ENCODE results near the gene CHCHD3. TPM values are rescaled to one million over a fixed set of nuclear protein-coding genes. Genes with fewer than 3 reads are reported as not detected.
"Not testable (repeated sequence)": the region's sequence is repeated elsewhere in the genome, so short reads cannot be mapped to it uniquely, and the experiment has no call there.

The CHCHD3 gene
- total RNA-seq, 2 donors from 2014 or later: 43.4 to 54.8 TPM

DNA sequence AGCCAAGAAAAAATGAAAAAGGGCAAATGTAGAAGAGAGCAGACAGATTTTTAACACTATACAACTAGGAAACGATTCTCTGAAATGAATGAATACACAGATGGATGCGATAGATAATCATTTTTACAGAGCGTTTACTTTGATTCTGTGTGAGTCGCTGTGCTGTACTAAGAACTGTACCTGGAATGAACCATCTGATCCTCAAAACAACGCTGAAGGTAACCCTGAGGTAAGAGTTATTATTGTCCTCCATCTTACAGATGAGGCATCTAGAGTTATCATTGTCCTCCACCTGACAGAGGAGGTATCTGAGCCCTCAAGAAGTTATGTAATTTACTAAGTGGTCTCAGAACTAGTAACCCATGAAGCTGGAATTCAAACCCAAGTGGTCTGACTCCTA lies 80.2 kb downstream of the CHCHD3 start:
- no peak for DNase-seq (ENCODE audit: low spot score in 2 of 2)
- no peak overlapping the region for H3K27ac Mint-ChIP-seq
- no peaks in the 10 kb centered on the region for H3K9me3 Mint-ChIP-seq
- peaks cover under 1 to 4% of the 10 kb centered on the region in 2 donors for H3K36me3 Mint-ChIP-seq
- peak in 1 of 2 donors; percentile 68 for ATAC-seq

DNA sequence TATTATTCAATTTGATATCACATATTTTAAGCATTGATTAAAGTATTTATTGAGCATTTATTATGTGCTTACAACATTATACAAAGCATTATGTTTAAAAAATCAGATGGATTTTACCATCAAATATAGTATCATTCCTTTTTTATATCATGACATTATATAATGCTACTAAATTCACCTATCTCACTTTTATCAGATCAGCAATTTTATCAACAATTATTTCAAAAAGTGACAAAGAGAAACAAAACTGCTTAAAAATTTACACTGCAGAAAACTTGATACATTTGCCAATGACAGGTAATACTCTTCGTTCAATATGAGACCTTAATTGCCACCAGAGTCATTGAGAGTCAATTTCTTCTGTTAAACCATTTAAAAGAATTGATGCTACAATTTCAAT lies 82.0 kb downstream of the CHCHD3 start:
- Mint-ChIP-seq H3K9me3 (no peaks in the 10 kb centered on the region), H3K36me3 (peaks cover 0 to 4% of the 10 kb centered on the region in 2 donors), H3K27ac (no peak overlapping the region)
- DNase-seq (ENCODE audit: low spot score in 2 of 2) (no peak), ATAC-seq (no peak)

DNA sequence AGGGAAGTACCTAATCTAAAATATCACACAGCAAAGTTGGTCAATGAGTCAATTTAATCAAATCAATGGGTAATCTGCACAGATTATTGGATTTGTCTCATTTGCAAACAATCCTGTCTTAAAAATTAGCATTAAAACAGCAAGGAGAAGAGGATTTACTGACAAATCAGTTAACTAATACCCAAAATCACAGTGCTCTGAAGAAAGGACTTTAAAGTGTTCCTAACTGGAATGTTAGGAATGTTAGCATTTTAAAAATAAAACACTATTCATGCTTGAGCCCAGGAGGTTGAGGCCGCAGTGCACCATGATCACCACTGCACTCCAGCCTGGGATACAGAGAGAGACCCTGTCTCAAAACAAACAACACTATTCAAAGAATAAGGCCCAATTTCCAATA lies 83.1 kb downstream of the CHCHD3 start:
- ATAC-seq: no peak
- no peaks in the 10 kb centered on the region for H3K36me3 Mint-ChIP-seq
- no peak for DNase-seq (ENCODE audit: low spot score in 2 of 2)
- no peak overlapping the region for H3K27ac Mint-ChIP-seq
- no peaks in the 10 kb centered on the region for H3K9me3 Mint-ChIP-seq

DNA sequence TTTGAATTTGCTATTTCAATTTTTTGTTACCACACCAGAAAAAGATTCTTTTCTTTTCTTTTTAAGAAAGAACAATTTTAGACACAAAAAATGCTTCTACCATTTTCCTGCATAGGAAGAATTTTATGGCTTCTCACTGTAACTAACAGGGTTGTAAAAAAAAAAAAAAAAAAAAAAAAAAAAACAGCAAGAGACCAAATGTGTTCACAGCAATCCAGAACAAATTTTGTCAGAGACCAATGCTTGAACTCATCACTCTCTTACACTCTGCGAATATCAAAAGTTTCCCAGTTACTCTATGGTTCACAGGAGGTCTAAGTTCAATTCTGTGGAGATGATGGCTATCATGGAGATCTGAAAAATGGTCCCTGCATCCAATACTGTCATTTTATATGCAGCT lies 84.4 kb downstream of the CHCHD3 start:
- no peak overlapping the region for H3K27ac Mint-ChIP-seq
- DNase-seq (ENCODE audit: low spot score in 2 of 2): no peak
- no peaks in the 10 kb centered on the region for H3K36me3 Mint-ChIP-seq
- no peak for ATAC-seq
- H3K9me3 Mint-ChIP-seq: no peaks in the 10 kb centered on the region

DNA sequence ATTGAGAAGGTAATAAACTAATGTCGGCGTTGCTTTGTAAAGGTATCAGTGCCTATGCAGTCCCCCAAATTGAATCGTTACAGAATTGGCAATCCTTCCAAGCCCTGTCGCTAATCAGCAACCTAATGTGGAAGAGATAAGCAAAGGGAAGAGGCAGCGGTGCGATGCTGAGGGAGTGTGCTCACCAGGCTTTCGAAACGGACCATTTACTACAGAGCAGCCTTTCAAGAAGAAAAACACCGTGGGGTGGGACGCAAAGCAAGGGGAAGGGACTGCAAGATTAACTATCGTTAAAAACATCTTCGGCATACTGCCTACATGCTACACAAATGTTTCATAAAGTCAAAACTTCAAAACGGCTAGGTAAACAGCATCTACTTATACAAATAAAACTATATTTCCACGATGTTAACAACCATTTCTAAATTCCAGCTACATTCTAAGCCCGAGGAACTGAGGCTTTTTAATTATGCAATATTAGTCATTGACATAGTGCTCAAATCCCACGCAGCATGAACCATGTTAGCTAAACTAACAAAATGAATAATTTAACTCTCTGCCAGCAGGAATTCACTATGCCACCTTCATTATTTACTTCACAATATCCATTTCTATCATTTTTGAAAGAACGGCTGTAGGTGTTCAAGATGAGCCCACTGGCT lies 85.2 kb downstream of the CHCHD3 start:
- ATAC-seq (no peak), DNase-seq (ENCODE audit: low spot score in 2 of 2) (no peak)
- Mint-ChIP-seq H3K27ac (no peak overlapping the region), H3K36me3 (no peaks in the 10 kb centered on the region), H3K9me3 (no peaks in the 10 kb centered on the region)

DNA sequence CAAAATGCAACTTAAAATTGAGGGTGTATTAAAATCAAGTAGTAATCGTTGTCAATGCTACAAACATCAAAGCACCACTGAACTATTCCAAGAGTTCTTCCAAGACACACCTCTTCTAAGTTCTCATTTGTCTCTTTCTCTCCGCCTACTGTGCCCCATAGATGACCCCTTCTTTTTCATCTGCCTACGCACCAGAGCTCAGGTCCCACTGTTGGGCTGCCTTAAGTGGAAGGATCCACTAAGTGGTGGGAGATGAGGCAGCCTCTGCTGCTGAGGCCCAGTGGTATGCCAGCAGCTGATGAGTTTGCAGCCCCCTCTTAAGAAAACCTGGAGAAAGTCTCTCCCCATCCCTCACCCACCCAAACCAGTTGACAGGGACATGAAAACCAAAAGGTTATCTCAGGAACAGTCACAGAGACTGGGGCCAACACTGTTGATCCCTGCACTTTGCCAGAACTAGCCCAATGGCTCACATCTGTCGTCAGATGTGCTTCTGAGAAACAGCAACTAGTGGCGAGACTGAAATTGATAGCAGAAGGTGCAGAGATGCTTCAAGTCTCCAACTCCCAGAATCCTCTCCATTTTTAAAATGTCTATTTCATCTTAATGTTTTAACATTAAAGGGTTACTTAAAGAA lies 88.4 kb downstream of the CHCHD3 start:
- ATAC-seq: no peak
- no peaks in the 10 kb centered on the region for H3K9me3 Mint-ChIP-seq
- H3K27ac Mint-ChIP-seq: peak overlapping the region in 1 of 2 donors; percentile 4
- H3K36me3 Mint-ChIP-seq: no peaks in the 10 kb centered on the region
- DNase-seq (ENCODE audit: low spot score in 2 of 2): no peak

DNA sequence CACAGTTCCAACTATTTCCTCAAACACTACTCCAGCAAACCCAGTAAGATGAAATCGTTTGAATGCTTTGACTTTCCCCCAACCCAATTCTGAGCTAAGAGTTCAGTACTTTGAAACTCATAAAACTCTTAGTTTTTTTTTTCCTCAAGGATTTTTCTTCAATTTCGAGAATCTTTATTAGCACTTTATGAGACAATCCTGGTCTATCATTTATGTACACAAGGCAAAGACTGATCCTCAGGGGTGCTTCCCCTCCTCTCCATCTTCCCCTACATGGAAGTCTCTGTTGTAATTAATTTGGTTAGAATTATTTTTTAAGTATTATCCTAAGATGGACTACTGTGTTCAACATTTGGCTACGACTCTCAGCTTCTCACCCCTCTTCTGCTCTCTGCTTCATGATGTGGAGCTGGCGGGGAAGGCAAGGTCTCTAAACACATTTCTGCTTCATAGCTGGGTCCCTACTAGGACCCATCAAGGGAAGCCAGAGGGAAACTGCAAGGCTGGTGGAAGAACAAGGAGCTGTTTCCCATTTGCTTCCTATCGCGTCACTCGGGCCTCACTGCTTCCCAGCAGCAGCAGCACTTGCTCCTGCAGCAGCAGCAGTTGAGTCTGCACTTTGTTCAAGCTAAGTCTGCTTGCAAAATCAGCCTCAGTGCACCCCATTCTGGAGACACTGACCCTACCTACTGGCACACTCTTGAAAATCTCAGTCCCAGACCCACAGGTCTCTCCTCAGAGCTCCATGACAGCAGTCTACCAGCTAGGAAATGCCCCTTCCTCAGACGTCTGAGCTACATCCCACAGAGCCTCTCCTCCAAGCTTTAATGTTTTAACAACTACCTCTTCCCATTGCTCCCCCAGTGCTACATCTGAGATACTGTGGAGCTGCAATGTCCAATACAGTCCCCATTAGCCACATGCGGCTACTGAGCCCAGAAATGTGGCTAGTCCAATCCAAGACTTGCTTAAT lies 90.0 kb downstream of the CHCHD3 start:
- H3K27ac Mint-ChIP-seq: no peak overlapping the region
- no peak for DNase-seq (ENCODE audit: low spot score in 2 of 2)
- peaks cover 0 to 6% of the 10 kb centered on the region in 2 donors for H3K36me3 Mint-ChIP-seq
- H3K9me3 Mint-ChIP-seq: peaks cover 0 to 5% of the 10 kb centered on the region in 2 donors
- ATAC-seq: no peak

DNA sequence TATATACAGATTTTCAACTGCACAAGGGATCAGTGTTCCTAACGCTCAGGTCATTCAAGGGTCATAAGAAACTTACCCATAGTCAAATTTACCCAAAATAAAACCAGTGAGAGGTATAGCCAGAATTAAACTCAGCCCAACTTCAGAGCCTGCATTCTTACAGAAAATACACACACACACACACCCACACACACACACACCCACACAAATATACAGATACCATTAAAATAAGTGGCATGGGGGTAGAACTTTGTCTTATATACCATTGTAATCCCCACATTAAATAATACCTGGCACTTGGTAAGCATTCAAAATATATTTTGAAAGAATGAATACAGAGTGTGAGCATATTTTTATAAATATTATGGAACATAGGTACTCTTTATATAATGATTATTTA lies 93.8 kb downstream of the CHCHD3 start:
- DNase-seq (ENCODE audit: low spot score in 2 of 2) (no peak), ATAC-seq (no peak)
- H3K27ac Mint-ChIP-seq: no peak overlapping the region
- peaks cover 0 to 5% of the 10 kb centered on the region in 2 donors for H3K9me3 Mint-ChIP-seq
- H3K36me3 Mint-ChIP-seq: peaks cover 0 to 6% of the 10 kb centered on the region in 2 donors

DNA sequence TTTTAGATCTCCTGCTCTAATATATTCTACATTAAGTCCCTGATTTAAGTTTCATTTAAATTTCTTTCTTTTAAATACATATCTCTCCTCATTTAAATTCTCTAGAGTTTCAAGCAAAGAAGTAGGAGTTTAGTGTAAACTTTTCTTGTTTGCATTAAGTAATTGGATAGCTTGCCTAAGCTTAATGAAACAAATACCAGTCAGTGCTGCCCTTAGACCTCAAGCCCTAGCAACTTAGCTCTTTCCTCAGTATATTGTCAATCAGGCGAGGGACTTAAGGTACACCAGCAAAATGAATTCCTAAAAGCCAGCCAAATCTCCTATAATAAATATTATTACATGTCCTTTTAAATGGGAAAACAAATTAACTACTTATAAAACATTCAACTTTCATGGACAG lies 101.5 kb downstream of the CHCHD3 start:
- no peak for DNase-seq (ENCODE audit: low spot score in 2 of 2)
- ATAC-seq: no peak
- Mint-ChIP-seq H3K36me3 (no peaks in the 10 kb centered on the region), H3K9me3 (no peaks in the 10 kb centered on the region), H3K27ac (no peak overlapping the region)

DNA sequence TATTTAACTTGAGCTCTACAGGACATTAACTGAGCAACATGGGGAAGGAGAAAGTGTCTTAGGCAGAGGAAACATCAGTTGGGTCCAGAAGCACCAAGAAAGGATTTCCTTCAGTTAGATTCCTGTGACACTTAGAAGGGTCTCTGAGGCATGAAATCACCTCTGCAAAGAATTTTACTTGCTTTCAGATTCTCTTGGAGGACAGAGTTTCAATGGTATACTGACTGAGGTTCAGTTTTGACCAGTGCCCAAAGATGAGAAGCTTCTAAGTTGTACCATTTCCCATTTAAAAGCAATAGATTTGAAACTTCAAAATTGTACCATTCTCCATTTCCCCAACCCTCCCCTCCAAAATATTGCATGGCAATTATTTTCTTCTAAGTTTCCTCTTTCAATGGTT lies 102.4 kb downstream of the CHCHD3 start:
- DNase-seq (ENCODE audit: low spot score in 2 of 2): no peak
- no peaks in the 10 kb centered on the region for H3K9me3 Mint-ChIP-seq
- no peak for ATAC-seq
- no peak overlapping the region for H3K27ac Mint-ChIP-seq
- no peaks in the 10 kb centered on the region for H3K36me3 Mint-ChIP-seq

DNA sequence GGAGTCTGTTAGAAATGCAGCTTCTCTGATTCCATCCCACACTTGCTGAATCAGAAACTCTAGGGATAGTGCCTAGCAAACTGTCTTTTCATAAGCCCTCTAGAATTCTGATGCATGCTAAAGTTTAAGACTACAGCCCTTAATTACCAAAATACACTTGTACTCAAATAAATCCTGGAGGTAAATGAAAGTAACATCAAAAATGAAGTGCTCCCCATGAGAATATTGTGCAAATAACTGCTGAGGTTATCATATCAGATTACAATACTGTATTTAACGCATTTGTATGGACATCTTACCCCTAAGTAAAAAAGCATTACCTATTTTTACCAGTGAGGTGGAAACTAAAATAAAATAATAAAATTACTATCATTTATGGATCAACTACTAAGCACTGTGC lies 104.7 kb downstream of the CHCHD3 start:
- DNase-seq (ENCODE audit: low spot score in 2 of 2): no peak
- Mint-ChIP-seq H3K27ac (no peak overlapping the region), H3K9me3 (no peaks in the 10 kb centered on the region), H3K36me3 (peaks cover 7 to 15% of the 10 kb centered on the region in 2 donors)
- ATAC-seq: no peak

DNA sequence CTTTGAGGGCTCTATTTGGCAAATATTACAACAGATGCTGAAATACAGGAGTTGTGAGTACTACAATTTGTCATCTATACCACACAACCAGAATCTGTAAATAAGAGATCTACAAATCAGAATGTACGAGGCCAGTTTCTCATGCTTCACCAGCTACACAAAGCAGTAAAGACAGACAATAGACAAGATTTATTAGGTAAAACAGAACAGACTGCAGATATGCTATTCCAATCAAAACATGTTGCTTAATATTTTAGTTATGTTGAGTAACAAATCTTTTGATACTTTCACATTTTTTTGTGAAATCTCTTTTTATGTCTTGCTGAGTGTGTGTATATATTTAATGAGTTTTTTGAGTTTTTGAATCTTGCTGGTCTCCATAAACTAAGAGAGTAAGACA lies 109.1 kb downstream of the CHCHD3 start:
- DNase-seq (ENCODE audit: low spot score in 2 of 2): no peak
- peak overlapping the region in 1 of 2 donors; percentile 40 for H3K27ac Mint-ChIP-seq

DNA sequence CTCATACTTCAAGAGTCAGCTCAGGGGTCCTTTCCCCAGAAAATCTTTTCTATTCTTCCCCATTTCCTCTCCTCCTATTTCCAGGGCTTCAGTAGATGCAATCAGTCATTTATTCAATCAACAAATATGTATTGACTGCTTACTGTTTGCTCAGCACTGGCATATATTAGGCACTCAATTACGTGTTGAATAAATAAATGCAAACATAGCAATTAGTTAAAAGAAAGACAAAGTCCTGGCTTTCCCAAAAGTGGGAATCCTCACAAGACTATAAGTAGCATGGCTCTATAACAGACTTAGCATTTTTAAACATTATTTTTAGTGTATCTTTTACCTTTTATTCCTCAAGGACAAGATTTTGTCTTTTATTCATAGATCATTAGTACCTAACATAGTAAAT lies 111.6 kb downstream of the CHCHD3 start:
- ATAC-seq (no peak), DNase-seq (ENCODE audit: low spot score in 2 of 2) (no peak)
- H3K27ac Mint-ChIP-seq: no peak overlapping the region
- no peaks in the 10 kb centered on the region for H3K9me3 Mint-ChIP-seq
- H3K36me3 Mint-ChIP-seq: peaks cover 7 to 17% of the 10 kb centered on the region in 2 donors

More for the DNA sequence above, 109.1 kb downstream of the CHCHD3 start:
- ATAC-seq: no peak
- peaks cover 7 to 17% of the 10 kb centered on the region in 2 donors for H3K36me3 Mint-ChIP-seq
- no peaks in the 10 kb centered on the region for H3K9me3 Mint-ChIP-seq

DNA sequence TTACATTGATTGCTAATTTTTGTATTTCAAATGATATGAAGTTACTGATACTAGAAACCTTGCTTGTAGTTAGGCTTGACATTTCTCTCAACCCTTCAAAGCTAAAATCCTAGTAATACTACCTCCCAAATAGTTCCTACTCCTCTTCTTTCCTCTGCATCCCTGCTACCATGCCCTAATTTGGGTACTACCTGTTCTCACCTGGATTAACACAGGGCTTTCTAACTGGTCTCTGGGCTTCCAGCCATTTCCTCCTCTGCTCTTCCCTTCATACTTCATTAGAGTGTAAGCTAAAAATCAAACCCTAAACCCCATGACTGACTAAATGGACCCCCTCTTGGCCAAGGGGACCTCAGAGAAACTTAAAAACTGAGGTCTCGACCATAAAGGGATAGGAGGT lies 112.4 kb downstream of the CHCHD3 start:
- no peak for ATAC-seq
- DNase-seq (ENCODE audit: low spot score in 2 of 2): no peak
- H3K9me3 Mint-ChIP-seq: no peaks in the 10 kb centered on the region
- H3K36me3 Mint-ChIP-seq: peaks cover 7 to 17% of the 10 kb centered on the region in 2 donors
- peak overlapping the region in 1 of 2 donors; percentile 62 for H3K27ac Mint-ChIP-seq

DNA sequence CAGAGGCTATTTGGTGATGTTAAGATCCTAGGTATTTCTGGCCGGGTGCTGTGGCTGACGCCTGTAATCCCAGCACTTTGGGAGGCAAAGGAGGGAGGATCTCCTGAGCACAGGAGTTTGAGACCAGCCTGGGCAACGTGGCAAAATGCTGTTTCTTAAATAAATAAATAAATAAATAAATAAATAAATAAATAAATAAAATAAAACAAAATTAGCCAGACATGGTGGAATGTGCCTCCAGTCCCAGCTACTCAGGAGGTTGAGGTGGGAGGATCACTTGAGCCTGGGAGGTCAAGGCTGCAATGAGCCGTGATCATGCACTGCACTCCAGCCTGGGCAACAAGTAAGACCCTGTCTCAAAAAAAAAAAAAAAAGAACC lies 114.4 kb downstream of the CHCHD3 start:
- not testable (repeated sequence) for H3K27ac Mint-ChIP-seq; ATAC-seq; H3K9me3 Mint-ChIP-seq; H3K36me3 Mint-ChIP-seq; DNase-seq (ENCODE audit: low spot score in 2 of 2)

DNA sequence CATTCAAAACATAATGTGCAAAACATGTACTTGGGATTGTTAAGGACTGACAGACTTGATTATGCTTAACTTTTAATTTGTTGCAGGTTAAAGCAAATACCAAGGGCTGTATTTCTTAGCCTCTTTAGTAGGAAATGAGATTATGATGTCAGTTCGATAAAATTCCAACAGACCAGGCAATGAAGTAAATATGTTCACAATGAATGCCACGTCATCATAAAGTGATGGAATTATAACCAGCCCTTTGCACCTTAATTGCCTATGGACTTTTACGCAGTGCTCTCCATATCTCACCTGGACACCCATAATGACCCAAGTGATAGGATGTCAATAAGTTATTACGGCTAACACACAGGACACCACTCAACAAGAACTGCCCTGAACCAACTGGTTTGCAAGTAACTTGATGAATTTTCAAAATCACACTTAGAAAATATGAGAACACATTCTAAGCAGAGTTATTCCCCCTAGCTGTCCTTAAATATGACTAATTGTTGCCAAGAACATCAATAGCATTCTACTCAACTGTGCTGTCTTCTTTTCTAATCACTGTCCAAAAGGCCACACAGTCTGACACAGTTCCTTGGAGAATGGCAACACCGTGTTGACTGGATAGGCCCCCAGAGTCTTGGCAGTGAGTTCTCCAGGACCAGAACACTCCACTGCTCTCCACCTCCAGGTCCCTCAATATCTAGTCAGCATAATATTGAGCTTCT lies 115.0 kb downstream of the CHCHD3 start:
- ATAC-seq (no peak), DNase-seq (ENCODE audit: low spot score in 2 of 2) (no peak)
- H3K36me3 Mint-ChIP-seq: no peaks in the 10 kb centered on the region
- no peaks in the 10 kb centered on the region for H3K9me3 Mint-ChIP-seq
- H3K27ac Mint-ChIP-seq: no peak overlapping the region

DNA sequence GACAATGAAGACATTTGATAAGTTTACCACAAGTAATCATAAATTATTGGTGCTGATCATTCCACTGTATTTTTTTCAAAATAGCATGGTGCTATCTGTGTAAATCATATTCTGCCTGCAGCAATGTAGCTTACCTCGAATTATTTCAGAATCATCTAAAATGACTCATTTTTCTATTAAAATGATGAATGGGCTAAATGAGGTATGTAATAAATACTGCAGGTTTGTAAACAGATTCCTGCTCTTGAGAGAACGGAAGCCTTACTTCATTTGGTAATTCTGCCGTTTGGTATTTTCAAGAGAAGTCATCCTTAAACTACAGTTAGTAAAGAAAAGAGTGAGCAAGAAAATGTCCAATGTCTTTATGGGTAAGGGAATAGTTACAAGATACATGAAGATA lies 115.9 kb downstream of the CHCHD3 start:
- DNase-seq (ENCODE audit: low spot score in 2 of 2) (no peak), ATAC-seq (no peak)
- Mint-ChIP-seq H3K9me3 (no peaks in the 10 kb centered on the region), H3K36me3 (no peaks in the 10 kb centered on the region), H3K27ac (no peak overlapping the region)
